Motor neuron (in vitro differentiated cells): ENCODE results near the gene RGS5. TPM values are rescaled to one million over a fixed set of nuclear protein-coding genes. Genes with fewer than 3 reads are reported as not detected.
A peak's percentile ranks its signal among the peaks of the same experiment; 100 is the strongest.

Experiments used
- ATAC-seq, 8 experiments: fragments of 200-7000 bp; cut with Tn5 transposase; replicated peaks in 6 of 8; 2 replicates each; pipeline ENCODE4 v1.8.0; 2021; ENCODE audit warnings: mild to moderate bottlenecking in 8 of 8, moderate library complexity in 8 of 8
- H3K27ac ChIP-seq, 2 donors: fragments of 250-450 bp; sonication (Bioruptor Pico); 2 replicates each; pipeline ENCODE4 v1.9.0; 2021; ENCODE audit warnings: antibody characterized with exemption in 2 of 2, mild to moderate bottlenecking in 2 of 2, moderate library complexity in 1 of 2
- H3K4me1 ChIP-seq, 2 donors: fragments of 250-450 bp; sonication (Bioruptor Pico); replicated peaks in 1 of 2; 2 replicates each; pipeline ENCODE4 v1.6.1; 2021; ENCODE audit warnings: antibody characterized with exemption in 2 of 2, mild to moderate bottlenecking in 2 of 2, moderate library complexity in 1 of 2
- H3K4me3 ChIP-seq, 5 donors: fragments of 250-450 bp; sonication (Bioruptor Pico); 2 replicates each; pipeline ENCODE4 v1.9.0; 2021; ENCODE audit warnings: antibody characterized with exemption in 5 of 5, mild to moderate bottlenecking in 5 of 5, moderate library complexity in 4 of 5
- WGBS, 10 experiments: fragments of 450-650 bp; shearing (Covaris generic); methylation state at CpG; one replicate each; pipeline ENCODE4 v1.0.0; 2022; 5-methylcytosine and 5-hydroxymethylcytosine counted together
- in situ Hi-C, 9 experiments: fragments of 400-800 bp; cut with MboI; loops; one replicate each; pipeline ENCODE4 v1.15.0; 2021; ENCODE audit warnings: low sequenced_read_pairs in 9 of 9, low pct_unique_long_range_greater_than_20kb in 2 of 9; ENCODE audit not compliant: unreplicated experiment in 9 of 9
- total RNA-seq, 8 experiments: library from RNA; unstranded; fragments of 300-600 nt; gene quantifications; 2 replicates each; pipeline versions ENCODE4 v1.2.3 to v1.2.4, GENCODE V29; 2022

The RGS5 gene
- total RNA-seq, 8 experiments from 2014 or later, result 0.35 to 14.6 (median 3.8) TPM

DNA sequence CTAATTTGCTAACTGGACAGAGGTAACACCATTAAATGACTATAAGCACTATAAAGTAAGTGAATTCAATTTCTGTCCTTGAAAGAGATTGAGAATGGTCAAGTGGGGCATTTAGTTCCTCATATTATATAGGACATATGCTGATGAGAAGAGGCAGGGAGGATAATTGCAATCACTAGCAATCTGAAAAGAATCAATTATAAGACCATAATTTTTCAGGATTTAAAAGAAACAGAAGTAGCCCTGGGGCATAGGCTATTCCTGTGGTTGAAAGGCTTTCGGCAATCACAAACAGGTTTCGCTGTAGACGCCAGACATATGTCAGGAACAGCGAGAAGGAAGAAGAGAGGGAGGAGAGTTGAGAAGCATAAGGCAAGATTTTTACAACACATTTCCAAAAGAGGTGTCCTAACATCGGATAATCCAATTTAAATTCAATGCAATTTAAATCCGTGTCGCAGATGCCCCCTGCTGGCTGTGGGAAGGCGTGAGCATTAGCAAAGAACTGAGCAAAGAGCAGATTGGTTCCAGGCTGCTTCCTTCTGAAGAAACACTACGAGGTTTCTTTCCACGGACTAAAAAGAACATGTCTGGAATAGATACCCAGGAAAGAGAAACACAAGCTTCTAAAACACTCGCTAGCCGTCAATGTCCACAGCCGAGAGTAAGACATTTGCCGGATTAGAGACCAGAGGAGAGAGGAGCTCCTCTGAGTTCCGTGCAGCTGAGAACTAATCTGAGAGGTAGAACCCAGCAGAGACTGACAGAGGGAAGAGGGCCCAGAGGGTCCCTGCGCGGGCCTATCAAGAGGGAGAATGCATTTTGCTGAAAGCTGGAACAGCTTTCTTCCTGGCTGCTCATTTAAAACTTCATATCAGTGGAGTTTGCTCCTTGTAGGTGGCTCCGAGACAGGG lies 27.9 kb downstream of the RGS5 start:
- in situ Hi-C loops, result loop anchor here in 3 of 9 experiments (10.0 to 25.0 kb wide), 2 partner anchors 290 to 312 kb away; partner anchors contain the start of gene CCDC190 (in 2 of the 3)
- Histone ChIP-seq H3K4me3 (no peak overlapping the region), H3K4me1 (peaks cover 0 to 18% of the 10 kb centered on the region in 2 donors), H3K27ac (no peak overlapping the region)
- peak; percentile 32 to 74 (median 53) for ATAC-seq
- WGBS, 10 experiments, result 0 to 70% (median 42%) methylated on average over 1 to 17 of the region's 18 CpGs

DNA sequence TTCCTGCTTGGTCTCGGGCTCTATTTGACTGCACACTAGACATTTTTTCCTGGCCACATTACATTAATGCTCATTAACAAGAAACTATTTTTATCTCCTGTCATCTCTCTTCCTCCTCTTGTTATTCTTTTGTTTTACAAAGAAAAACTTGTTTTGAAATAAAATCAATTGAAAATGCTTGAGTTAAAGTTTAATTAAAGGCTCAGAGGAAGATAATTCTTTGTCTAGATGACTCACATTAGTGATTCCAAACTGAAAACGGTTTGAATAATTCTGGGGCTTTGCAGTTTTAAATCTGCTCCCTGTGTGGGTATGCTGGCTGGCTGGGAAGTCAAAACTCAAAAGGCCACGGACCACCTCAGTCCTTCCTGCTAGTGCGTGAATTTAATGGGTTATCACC lies 29.6 kb downstream of the RGS5 start:
- in situ Hi-C loops, result loop anchor here in 1 of 9 experiments (10.0 kb wide), 1 partner anchor 288 kb away; no protein-coding TSS in a partner anchor
- Histone ChIP-seq H3K4me1 (peaks cover 0 to 23% of the 10 kb centered on the region in 2 donors), H3K27ac (no peak overlapping the region), H3K4me3 (no peak overlapping the region)
- ATAC-seq, result no peak
- 0 to 79% (median 63%) methylated on average over 2 to 4 of the region's 4 CpGs for WGBS, 10 experiments

DNA sequence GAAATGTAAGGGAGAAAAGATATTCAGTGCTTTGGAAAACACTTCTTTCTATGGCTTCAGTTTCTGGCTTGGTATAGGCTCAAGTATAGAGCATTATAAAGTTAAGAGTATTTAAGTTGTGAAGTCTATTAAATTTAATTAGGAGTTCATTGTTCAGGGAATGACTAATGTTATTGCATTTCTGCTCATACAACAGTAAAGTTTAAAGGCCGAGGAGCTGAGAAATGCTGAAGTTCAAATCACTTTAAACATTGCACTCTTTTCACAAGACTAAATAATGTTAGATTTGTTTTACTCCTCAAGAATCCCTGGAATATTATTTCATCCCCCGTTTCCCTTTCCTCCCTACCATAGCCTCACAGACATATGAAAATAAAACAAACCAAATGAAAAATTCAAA lies 30.1 kb downstream of the RGS5 start:
- H3K4me1 ChIP-seq, result peaks cover 0 to 28% of the 10 kb centered on the region in 2 donors
- 6 to 100% (median 78%) methylated on average over 1 to 2 of the region's 2 CpGs for WGBS, 10 experiments
- no peak overlapping the region for H3K27ac ChIP-seq
- H3K4me3 ChIP-seq, result no peak overlapping the region
- ATAC-seq, result no peak
- in situ Hi-C loops, result loop anchor here in 1 of 9 experiments (10.0 kb wide), 1 partner anchor 288 kb away; no protein-coding TSS in a partner anchor

DNA sequence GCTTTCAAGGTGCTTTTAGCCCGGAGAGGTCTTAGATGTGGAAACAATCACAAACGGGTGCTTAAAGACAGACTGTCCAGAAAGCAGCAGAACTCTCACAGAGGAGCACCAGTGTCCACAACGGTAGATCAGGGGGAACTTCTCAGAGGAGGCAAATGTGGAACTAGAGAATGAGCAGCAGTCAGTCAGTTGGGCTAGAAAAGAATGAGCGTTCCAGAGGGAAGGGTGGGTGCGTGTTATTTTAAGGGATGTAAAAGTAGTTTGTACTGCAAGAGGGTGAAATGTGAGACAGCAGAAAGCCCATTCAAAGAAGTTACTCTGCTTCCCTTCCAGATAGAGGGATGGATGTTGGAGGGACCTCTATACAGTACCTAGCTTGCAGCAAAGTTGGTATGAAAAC lies 30.9 kb downstream of the RGS5 start:
- H3K4me1 ChIP-seq, result peaks cover 4 to 36% of the 10 kb centered on the region in 2 donors
- no peak for ATAC-seq
- WGBS, 10 experiments, result 0 to 84% (median 71%) methylated on average over 1 to 5 of the region's 5 CpGs; no CpG with 5 or more reads in 2 of the 10 experiments
- H3K27ac ChIP-seq, result no peak overlapping the region
- in situ Hi-C loops, result loop anchor here in 1 of 9 experiments (10.0 kb wide), 1 partner anchor 287 kb away; no protein-coding TSS in a partner anchor
- H3K4me3 ChIP-seq, result no peak overlapping the region

DNA sequence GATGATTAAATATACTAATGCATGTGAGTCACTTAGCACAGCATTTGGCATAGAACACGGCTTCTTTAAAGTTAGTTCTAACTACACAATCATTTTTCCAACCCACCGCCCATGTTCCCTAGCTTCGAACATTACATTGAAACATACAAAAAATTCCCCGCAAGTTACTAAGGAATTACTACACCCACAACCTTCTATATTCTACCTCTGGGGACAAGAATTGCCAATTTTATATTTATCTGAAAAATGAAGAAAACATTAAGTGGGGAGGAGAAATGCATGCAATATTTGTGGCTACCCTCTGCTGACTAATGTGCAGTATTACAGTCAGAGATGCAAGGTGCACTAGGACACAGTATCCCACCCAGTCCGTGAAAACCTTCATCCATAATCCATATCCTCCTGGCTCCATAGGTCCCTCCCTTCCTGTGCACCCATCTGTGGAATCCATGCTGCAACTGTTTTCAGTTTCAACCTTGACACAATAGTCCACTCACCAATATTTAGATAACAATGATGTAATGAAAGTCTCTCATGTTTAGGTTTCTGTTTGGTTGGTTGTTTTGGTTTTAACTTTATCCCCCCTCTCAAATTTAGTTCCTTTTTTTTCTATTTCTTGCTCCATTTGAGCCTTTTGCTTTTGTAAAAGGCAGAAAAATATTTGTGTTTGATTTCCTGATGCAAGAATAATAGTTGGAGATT lies 31.6 kb downstream of the RGS5 start:
- in situ Hi-C loops, result loop anchor here in 1 of 9 experiments (10.0 kb wide), 1 partner anchor 286 kb away; no protein-coding TSS in a partner anchor
- peak in 3 of 8 experiments; percentile 34 to 75 (median 69) for ATAC-seq
- Histone ChIP-seq H3K27ac (no peak overlapping the region), H3K4me3 (no peak overlapping the region), H3K4me1 (peaks cover 4 to 42% of the 10 kb centered on the region in 2 donors)
- 0 to 100% (median 80%) methylated on average over 1 to 5 of the region's 5 CpGs; no CpG with 5 or more reads in 3 of the 10 experiments for WGBS, 10 experiments

DNA sequence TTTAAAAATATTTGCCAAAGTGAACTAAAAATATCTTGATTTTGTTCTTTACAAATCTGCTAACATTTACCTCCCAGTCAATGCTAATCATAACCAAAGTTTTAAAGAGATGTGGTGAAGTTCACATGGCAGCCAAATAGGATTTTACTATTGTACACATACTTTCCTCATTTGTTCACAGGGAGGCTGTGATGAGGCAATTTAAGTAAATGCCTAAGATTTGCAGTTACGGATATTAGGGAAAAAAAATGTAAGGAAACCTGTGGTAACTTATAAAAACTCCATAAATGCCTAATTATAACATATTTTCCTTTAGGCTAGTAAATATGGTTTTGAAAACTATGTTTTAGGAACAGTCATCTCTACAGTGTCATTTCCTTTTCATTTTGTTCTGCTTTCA lies 32.4 kb downstream of the RGS5 start:
- no peak overlapping the region for H3K27ac ChIP-seq
- in situ Hi-C loops, result loop anchor here in 1 of 9 experiments (10.0 kb wide), 1 partner anchor 286 kb away; no protein-coding TSS in a partner anchor

DNA sequence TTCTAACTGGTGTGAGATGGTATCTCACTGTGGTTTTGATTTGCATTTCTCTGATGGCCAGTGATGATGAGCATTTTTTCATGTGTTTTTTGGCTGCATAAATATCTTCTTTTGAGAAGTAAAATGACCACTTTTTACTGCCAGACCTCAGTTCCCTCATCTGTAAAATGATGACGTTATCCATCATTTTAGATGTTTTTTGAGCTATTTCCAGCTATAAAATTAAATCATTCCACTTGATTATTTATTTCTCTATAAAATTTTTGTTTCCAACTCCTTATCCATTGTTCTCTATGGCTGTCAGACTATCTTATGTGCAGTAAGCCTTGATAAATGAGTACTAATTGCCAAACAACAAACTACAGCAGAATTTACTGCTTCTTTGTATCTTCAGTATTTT lies 33.2 kb downstream of the RGS5 start:
- ATAC-seq, result no peak
- H3K4me1 ChIP-seq, result peaks cover 4 to 37% of the 10 kb centered on the region in 2 donors
- no peak overlapping the region for H3K27ac ChIP-seq
- no peak overlapping the region for H3K4me3 ChIP-seq
- in situ Hi-C loops, result no loop called here
- WGBS, 10 experiments, result 33 to 100% (median 93%) methylated on average over 1 of the region's 1 CpG; no CpG with 5 or more reads in 4 of the 10 experiments

More for the DNA sequence above, 32.4 kb downstream of the RGS5 start:
- ATAC-seq, result no peak
- Histone ChIP-seq H3K4me3 (no peak overlapping the region), H3K4me1 (peaks cover 4 to 42% of the 10 kb centered on the region in 2 donors)
- WGBS, 10 experiments, result 0 to 100% (median 80%) methylated on average over 1 of the region's 1 CpG; no CpG with 5 or more reads in 2 of the 10 experiments

DNA sequence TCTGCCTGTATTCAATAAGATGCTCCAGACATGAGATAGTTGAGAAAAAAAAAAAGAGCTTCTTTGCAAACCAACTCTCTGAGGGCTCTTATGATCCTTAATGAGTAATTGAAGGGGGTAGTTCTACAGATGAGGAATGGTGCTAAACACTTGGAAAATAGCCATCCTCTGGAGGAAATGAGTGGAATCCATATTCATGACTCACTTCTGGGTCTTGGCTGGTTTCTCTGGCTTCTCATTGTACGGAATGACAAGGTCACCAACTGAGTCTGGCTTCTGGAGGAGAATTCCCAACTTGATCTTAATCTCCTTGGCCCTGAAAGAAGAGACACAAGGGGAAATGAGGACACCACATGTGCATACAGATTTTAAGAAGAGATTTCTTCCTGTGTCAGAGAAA lies 34.7 kb downstream of the RGS5 start:
- peaks cover 4 to 39% of the 10 kb centered on the region in 2 donors for H3K4me1 ChIP-seq
- in situ Hi-C loops, result no loop called here
- H3K4me3 ChIP-seq, result no peak overlapping the region
- H3K27ac ChIP-seq, result no peak overlapping the region
- peak in 4 of 8 experiments; percentile 18 to 78 (median 46) for ATAC-seq
- WGBS, 10 experiments, result 0 to 100% (median 76%) methylated on average over 1 of the region's 1 CpG; no CpG with 5 or more reads in 2 of the 10 experiments

DNA sequence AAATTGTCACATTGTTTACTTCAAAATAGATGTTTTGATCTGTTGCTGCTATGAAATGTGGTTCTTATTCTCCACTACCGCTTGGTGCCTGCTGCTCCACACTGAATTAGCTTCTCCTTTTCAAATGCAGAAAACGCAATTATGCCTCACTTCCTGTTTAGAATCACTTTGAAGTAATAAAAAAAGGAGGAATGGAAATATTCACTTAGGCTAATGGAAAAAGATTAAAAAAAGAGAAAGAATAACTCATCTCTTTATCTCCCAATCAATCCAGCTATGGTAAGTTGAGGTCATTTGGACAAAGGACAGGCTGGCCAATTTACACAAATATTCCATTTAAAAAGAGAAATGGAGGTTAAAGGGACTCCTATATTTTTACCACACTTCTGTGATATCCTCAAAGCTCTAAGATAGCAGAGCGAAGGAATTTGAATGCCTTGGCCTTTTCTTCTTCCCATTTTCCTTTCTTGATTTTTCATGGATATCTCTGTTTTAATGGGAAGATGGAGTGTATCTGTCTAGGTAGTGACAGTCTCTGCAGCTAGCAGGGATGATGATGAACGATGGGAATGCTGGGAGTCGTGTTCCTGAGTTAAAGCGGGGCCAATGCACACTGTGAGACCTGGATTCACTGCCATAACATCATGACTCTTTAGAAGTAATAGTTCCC lies 35.7 kb downstream of the RGS5 start:
- 54 to 90% (median 68%) methylated on average over 2 to 6 of the region's 6 CpGs; no CpG with 5 or more reads in 1 of the 10 experiments for WGBS, 10 experiments
- H3K4me3 ChIP-seq, result no peak overlapping the region
- H3K4me1 ChIP-seq, result peaks cover 4 to 46% of the 10 kb centered on the region in 2 donors
- in situ Hi-C loops, result no loop called here
- ATAC-seq, result peak in 2 of 8 experiments; percentile 34 to 59
- peak overlapping the region in 1 of 2 donors; percentile 17 for H3K27ac ChIP-seq

DNA sequence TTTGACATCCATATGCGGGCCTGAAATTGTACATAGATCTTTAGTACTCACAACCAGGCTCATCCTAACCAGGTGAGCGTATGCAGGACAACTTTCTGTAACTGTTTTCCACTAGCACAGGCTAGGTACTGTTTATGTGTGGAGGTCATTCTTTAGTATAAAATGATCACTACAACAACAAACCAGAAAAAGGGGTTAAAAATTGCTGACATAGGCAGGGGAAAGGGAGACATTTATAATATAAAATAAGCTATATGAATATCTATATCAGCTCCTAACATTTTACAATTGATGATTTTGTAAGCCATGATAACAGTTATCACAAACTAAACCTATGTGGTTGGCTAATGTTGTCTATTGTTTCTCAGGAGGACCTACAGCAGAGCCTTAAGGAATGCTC lies 37.6 kb downstream of the RGS5 start:
- Histone ChIP-seq H3K27ac (no peak overlapping the region), H3K4me3 (no peak overlapping the region), H3K4me1 (peaks cover 4 to 46% of the 10 kb centered on the region in 2 donors)
- in situ Hi-C loops, result no loop called here
- no peak for ATAC-seq
- 80 to 100% (median 93%) methylated on average over 1 to 2 of the region's 2 CpGs; no CpG with 5 or more reads in 2 of the 10 experiments for WGBS, 10 experiments

DNA sequence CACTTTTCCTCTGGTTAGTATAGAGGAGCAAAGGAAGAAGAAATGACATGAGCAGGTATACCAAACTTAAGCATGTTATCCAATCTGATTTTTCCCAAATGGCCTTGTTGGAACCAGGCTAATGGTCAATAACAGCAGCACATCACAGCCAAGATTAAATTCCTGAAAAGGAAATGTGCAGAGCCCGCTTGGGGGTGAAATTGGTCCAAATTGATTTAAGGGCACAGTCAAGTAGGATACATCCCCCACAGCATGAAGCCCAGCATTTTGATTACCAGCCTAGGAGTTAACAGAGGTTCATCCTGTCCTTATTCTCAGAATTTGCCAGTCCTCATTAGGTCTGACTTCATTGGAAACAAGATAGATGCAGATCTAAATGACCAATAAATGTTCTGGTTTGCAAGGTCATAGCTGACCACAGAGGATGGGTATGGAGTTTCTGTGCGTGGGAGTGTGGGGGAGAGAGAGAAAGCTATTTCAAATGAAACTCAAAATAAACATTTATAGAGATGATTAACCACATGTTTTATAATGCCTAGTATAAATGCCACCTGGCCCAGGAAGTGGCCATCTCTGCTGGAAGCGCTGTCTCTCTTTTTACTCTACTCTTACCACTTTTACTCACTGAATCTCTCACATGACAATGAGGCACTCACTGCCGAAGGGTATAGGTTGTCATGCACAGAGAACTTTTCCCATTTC lies 38.7 kb downstream of the RGS5 start:
- WGBS, 10 experiments, result 69 to 100% (median 90%) methylated on average over 1 to 4 of the region's 4 CpGs; no CpG with 5 or more reads in 1 of the 10 experiments
- in situ Hi-C loops, result no loop called here
- Histone ChIP-seq H3K4me1 (peaks cover 4 to 46% of the 10 kb centered on the region in 2 donors), H3K27ac (no peak overlapping the region), H3K4me3 (no peak overlapping the region)
- no peak for ATAC-seq

DNA sequence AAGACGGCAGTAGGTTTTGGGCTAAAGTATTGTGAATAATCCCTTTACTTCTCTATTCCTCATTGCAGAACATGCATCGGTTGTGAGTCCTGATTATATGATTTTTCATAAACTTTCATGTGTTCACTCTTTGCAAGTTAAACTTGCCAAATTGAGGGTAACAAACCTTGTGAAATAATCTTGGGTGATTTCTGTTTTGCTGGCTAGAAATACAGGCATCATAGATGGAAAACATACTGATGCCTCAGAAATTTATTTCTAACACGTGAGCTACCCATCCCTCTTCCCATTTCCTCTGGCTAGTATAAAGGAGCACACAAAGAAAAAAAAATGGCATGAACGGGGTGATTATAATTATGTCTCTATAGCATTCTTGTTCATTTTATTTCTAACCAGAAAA lies 39.6 kb downstream of the RGS5 start:
- Histone ChIP-seq H3K27ac (no peak overlapping the region), H3K4me1 (peaks cover 4 to 41% of the 10 kb centered on the region in 2 donors), H3K4me3 (no peak overlapping the region)
- no peak for ATAC-seq
- 35 to 100% (median 83%) methylated on average over 2 to 4 of the region's 4 CpGs for WGBS, 10 experiments
- in situ Hi-C loops, result no loop called here
